Astrocyte of the spinal cord (primary cell): Measurements from ENCODE around the gene MEGF11.

Experiments
- DNase-seq: peaks from one replicate; pipeline ENCODE4 v3.0.0; 2011; ENCODE audit warnings: low read depth, low spot score
- H3K4me3 ChIP-seq: 2 replicates; pipeline ENCODE4 v1.5.1; 2011; ENCODE audit warnings: low read depth, mild to moderate bottlenecking, low read length, moderate library complexity
- CTCF ChIP-seq: IDR thresholded peaks from 2 replicates; pipeline ENCODE4 v1.5.1; 2012; ENCODE audit warnings: low read depth, mild to moderate bottlenecking, low read length, inconsistent platforms
- in situ Hi-C: cut with HindIII; loops from 2 replicates; pipeline ENCODE4 v1.10.0; 2017; ENCODE audit warnings: low sequenced_read_pairs

Gene MEGF11

GRCh38 chr15:65887565-65887964, 366.0 kb downstream of the MEGF11 start:
- no peak for TF ChIP-seq CTCF
- in situ Hi-C loops = no loop called here
- no peak for DNase-seq
- H3K4me3 ChIP-seq = no peak overlapping the region

GRCh38 chr15:65885668-65886218, 367.8 kb downstream of the MEGF11 start:
- no peak for DNase-seq
- in situ Hi-C loops = no loop called here
- no peak for TF ChIP-seq CTCF
- no peak overlapping the region for H3K4me3 ChIP-seq

- no peak for TF ChIP-seq CTCF
- DNase-seq = no peak
- H3K4me3 ChIP-seq = no peak overlapping the region
- in situ Hi-C loops = no loop called here
Measured at GRCh38 chr15:65884511-65884910, 369.0 kb downstream of the MEGF11 start.

GRCh38 chr15:65883571-65883970, 370.0 kb downstream of the MEGF11 start:
- TF ChIP-seq CTCF = no peak
- H3K4me3 ChIP-seq = no peak overlapping the region
- in situ Hi-C loops = no loop called here
- DNase-seq = no peak

GRCh38 chr15:65881766-65882434, 371.6 kb downstream of the MEGF11 start:
- DNase-seq = no peak
- in situ Hi-C loops = no loop called here
- no peak overlapping the region for H3K4me3 ChIP-seq
- no peak for TF ChIP-seq CTCF

GRCh38 chr15:65877749-65878148, 375.8 kb downstream of the MEGF11 start:
- H3K4me3 ChIP-seq = no peak overlapping the region
- no peak for DNase-seq
- TF ChIP-seq CTCF = no peak
- in situ Hi-C loops = no loop called here

- in situ Hi-C loops = no loop called here
- TF ChIP-seq CTCF = no peak
- H3K4me3 ChIP-seq = no peak overlapping the region
- DNase-seq = no peak
Measured at GRCh38 chr15:65875458-65875857, 378.1 kb downstream of the MEGF11 start.
